PC-3 (cell line): Measurements from ENCODE around the gene VWDE. TPM values are rescaled to one million over a fixed set of nuclear protein-coding genes. Genes with fewer than 3 reads are reported as not detected.
"Not testable (repeated sequence)": the region's sequence is repeated elsewhere in the genome, so short reads cannot be mapped to it uniquely, and the experiment has no call there.

Experiments
- ATAC-seq: fragments of 200-7000 bp; cut with Tn5 transposase; 2 replicates; pipeline ENCODE4 v1.9.1; 2020; ENCODE audit warnings: mild to moderate bottlenecking, moderate library complexity
- Bru-seq: library from RNA; stranded (reverse); fragments of 400-500 nt; gene quantifications from one replicate; lab custom pipeline; 2021; lab: Mats Ljungman, UMichigan
- BruChase-seq, 2 experiments: library from RNA; stranded (reverse); fragments of 400-500 nt; gene quantifications; one replicate each; lab custom pipeline; 2021; lab: Mats Ljungman, UMichigan
- BruUV-seq: library from RNA; stranded (reverse); fragments of 400-500 nt; replicated peaks from 2 replicates; lab custom pipeline; 2021; lab: Mats Ljungman, UMichigan
- CTCF ChIA-PET: fragments of 300-600 bp; sonication (Branson Sonifier 250); formaldehyde crosslinking; loops from one replicate; lab custom pipeline; 2022; ENCODE audit warnings: antibody characterized with exemption; lab: Charles Lee
- POLR2A ChIA-PET: fragments of 300-600 bp; sonication (Branson Sonifier 250); formaldehyde crosslinking; loops from one replicate; lab custom pipeline; 2022; ENCODE audit warnings: antibody characterized with exemption; ENCODE audit not compliant: unreplicated experiment; lab: Charles Lee
- DNase-seq: peaks from one replicate; pipeline ENCODE4 v3.0.0-alpha.2; 2015
- H2AFZ ChIP-seq: fragments of 300-600 bp; sonication (generic); 2 replicates; pipeline ENCODE4 v1.6.0; 2016; ENCODE audit warnings: antibody characterized with exemption, low read length
- H3F3A ChIP-seq: fragments of 300-600 bp; sonication (generic); one replicate; pipeline ENCODE4 v1.6.0; 2017; ENCODE audit warnings: antibody characterized with exemption, low read length, control low read depth, mild to moderate bottlenecking; ENCODE audit not compliant: unreplicated experiment
- H3K27ac ChIP-seq: fragments of 300-600 bp; sonication (generic); 2 replicates; pipeline ENCODE4 v1.5.1; 2016; ENCODE audit warnings: mild to moderate bottlenecking, low read length
- H3K27me3 ChIP-seq: fragments of 300-600 bp; sonication (generic); 2 replicates; pipeline ENCODE4 v1.6.1; 2016; ENCODE audit warnings: low read length, mixed read lengths
- H3K36me3 ChIP-seq: fragments of 300-600 bp; sonication (generic); 2 replicates; pipeline ENCODE4 v1.6.1; 2016; ENCODE audit warnings: low read depth, mixed run types, low read length, mixed read lengths
- H3K4me1 ChIP-seq: fragments of 300-600 bp; sonication (generic); 2 replicates; pipeline ENCODE4 v1.5.1; 2016; ENCODE audit warnings: low read length; ENCODE audit not compliant: insufficient read depth
- H3K4me2 ChIP-seq: fragments of 300-600 bp; sonication (generic); 2 replicates; pipeline ENCODE4 v1.6.0; 2016; ENCODE audit warnings: low read length
- H3K4me3 ChIP-seq: fragments of 300-600 bp; sonication (generic); 2 replicates; pipeline ENCODE4 v1.5.1; 2016; ENCODE audit warnings: mild to moderate bottlenecking, low read length, mixed read lengths
- H3K79me2 ChIP-seq: fragments of 300-600 bp; sonication (generic); 2 replicates; pipeline ENCODE4 v1.6.1; 2017; ENCODE audit warnings: low read length, mixed read lengths
- H3K9ac ChIP-seq: fragments of 300-600 bp; sonication (generic); 2 replicates; pipeline ENCODE4 v1.6.0; 2016; ENCODE audit warnings: mild to moderate bottlenecking, low read length
- H3K9me2 ChIP-seq: fragments of 300-600 bp; sonication (generic); replicated peaks from 2 replicates; pipeline ENCODE4 v1.6.1; 2016; ENCODE audit warnings: mixed run types, low read length, mixed read lengths
- H3K9me3 ChIP-seq: fragments of 300-600 bp; sonication (generic); 2 replicates; pipeline ENCODE4 v1.6.1; 2016; ENCODE audit warnings: low read length, mixed read lengths
- H4K20me1 ChIP-seq: fragments of 300-600 bp; sonication (generic); 2 replicates; pipeline ENCODE4 v1.6.1; 2016; ENCODE audit warnings: low read length, mixed read lengths
- CTCF ChIP-seq: fragments of 300-600 bp; sonication (generic); conservative IDR thresholded peaks from 2 replicates; pipeline ENCODE4 v1.5.1; 2017; ENCODE audit warnings: antibody characterized with exemption, low read depth, mild to moderate bottlenecking, low read length
- EZH2 ChIP-seq: fragments of 300-600 bp; sonication (generic); IDR thresholded peaks from one replicate; pipeline ENCODE4 v1.6.1; 2017; ENCODE audit warnings: antibody characterized with exemption, mild to moderate bottlenecking, low read length; ENCODE audit not compliant: unreplicated experiment
- EZH2phosphoT487 ChIP-seq: fragments of 300-600 bp; sonication (generic); IDR thresholded peaks from 2 replicates; pipeline ENCODE4 v1.6.1; 2018; ENCODE audit warnings: mild to moderate bottlenecking, antibody characterized with exemption, low read length, borderline replicate concordance
- intact Hi-C: fragments of 100-400 bp; cut with micrococcal nuclease; formaldehyde crosslinking; loops from 2 replicates; pipeline ENCODE4 v1.9.0; 2023
- long read RNA-seq: library from polyadenylated mRNA; unstranded; transcript quantifications from one replicate; pipeline ENCODE4 v2.0.0, GENCODE V29; 2021; ENCODE audit not compliant: unreplicated experiment
- total RNA-seq: library from RNA; depleted of rRNA; stranded (reverse); fragments of >200 nt; gene quantifications from 2 replicates; pipeline ENCODE4 v1.2.3, GENCODE V29; 2014; rRNA removed

Gene VWDE
- total RNA-seq (5.5 and 7.7 TPM in 2 replicates), Bru-seq, nascent RNA (percentile 72 among the genes with signal in this experiment), BruChase-seq, experiment 1, labeled RNA remaining after a 6-hour chase (percentile 53 among the genes with signal in this experiment), BruChase-seq, experiment 2, labeled RNA remaining after a 2-hour chase (percentile 74 among the genes with signal in this experiment)
- long read RNA-seq, full-length matches to known transcripts: 9 of 19 reads
- long read RNA-seq, partial matches to known transcripts: 4 of 19 reads
- long read RNA-seq, other reads (novel, unspliced or antisense): 6 of 19 reads

- Histone ChIP-seq H3K9me2 (no peaks in the 10 kb centered on the region), H4K20me1 (peaks cover 9% of the 10 kb centered on the region; the same call in 1 of the 2 replicates), H3K27ac (peak within 1 kb of the TSS; percentile 65), H3K4me1 (peaks cover 24% of the 10 kb centered on the region), H3K4me3 (peak within 1 kb of the TSS; percentile 96), H3F3A (no peaks in the 10 kb centered on the region), H3K9ac (peak within 1 kb of the TSS; percentile 81), H3K9me3 (peaks cover 9% of the 10 kb centered on the region), H3K27me3 (no peaks in the 10 kb centered on the region), H3K4me2 (peak within 1 kb of the TSS; percentile 92), H2AFZ (peak within 1 kb of the TSS; percentile 96), H3K36me3 (peaks cover 8% of the 10 kb centered on the region), H3K79me2 (peaks cover 48% of the 10 kb centered on the region)
- POLR2A ChIA-PET: no interaction called here
- DNase-seq (peak; percentile 80), ATAC-seq (peak; percentile 89)
- no TSS peak for BruUV-seq
- CTCF ChIA-PET: interaction anchor here (0.6 kb wide), 1 partner anchor 34 kb away, joined by 7 read pairs; no protein-coding TSS in a partner anchor
- intact Hi-C loops: loop anchor here (1.0 kb wide), 2 partner anchors 19 to 32 kb away; no protein-coding TSS in a partner anchor
- TF ChIP-seq EZH2phosphoT487 (no peak), CTCF (no peak), EZH2 (no peak)
Measured at GRCh38 chr7:12403287-12404181, at the start of gene VWDE. Gene VWDE (minus strand): TSS chr7:12403865. CDS start chr7:12403716, 149 bp downstream.

GRCh38 chr7:12453136-12453535 is 49.5 kb upstream of the VWDE start:
- intact Hi-C loops, ATAC-seq, H3K27me3 ChIP-seq, H3K79me2 ChIP-seq, BruUV-seq, H3K27ac ChIP-seq, H3K4me1 ChIP-seq, H3K9me2 ChIP-seq, H4K20me1 ChIP-seq, H3K4me2 ChIP-seq, CTCF ChIA-PET, H3F3A ChIP-seq, H3K36me3 ChIP-seq, H2AFZ ChIP-seq, DNase-seq, H3K9me3 ChIP-seq, H3K9ac ChIP-seq, H3K4me3 ChIP-seq, POLR2A ChIA-PET: not testable (repeated sequence)

GRCh38 chr7:12450615-12451014 is 47.0 kb upstream of the VWDE start:
- DNase-seq: no peak
- no peaks in the 10 kb centered on the region for H3K9me3 ChIP-seq
- no peak for TF ChIP-seq CTCF
- TF ChIP-seq EZH2phosphoT487: no peak
- TF ChIP-seq EZH2: no peak
- intact Hi-C loops: no loop called here
- CTCF ChIA-PET: no interaction called here
- no peak overlapping the region for H3K9ac ChIP-seq
- no peak overlapping the region for H3K4me2 ChIP-seq
- no peak overlapping the region for H3K27ac ChIP-seq
- no peak overlapping the region for H3K4me3 ChIP-seq
- H3K79me2 ChIP-seq: no peaks in the 10 kb centered on the region
- no peaks in the 10 kb centered on the region for H3F3A ChIP-seq
- POLR2A ChIA-PET: no interaction called here
- no peaks in the 10 kb centered on the region for H3K36me3 ChIP-seq
- no peaks in the 10 kb centered on the region for H3K4me1 ChIP-seq
- no peak overlapping the region for H2AFZ ChIP-seq
- no peaks in the 10 kb centered on the region for H3K9me2 ChIP-seq
- H4K20me1 ChIP-seq: no peaks in the 10 kb centered on the region
- BruUV-seq: no TSS peak
- no peak for ATAC-seq
- no peaks in the 10 kb centered on the region for H3K27me3 ChIP-seq
